Measurements from ENCODE around the gene NCKAP5L. TPM values are rescaled to one million over a fixed set of nuclear protein-coding genes. Genes with fewer than 3 reads are reported as not detected.

The NCKAP5L gene
- total RNA-seq, 1 experiment from 2014 or later: 13.3 TPM

DNA sequence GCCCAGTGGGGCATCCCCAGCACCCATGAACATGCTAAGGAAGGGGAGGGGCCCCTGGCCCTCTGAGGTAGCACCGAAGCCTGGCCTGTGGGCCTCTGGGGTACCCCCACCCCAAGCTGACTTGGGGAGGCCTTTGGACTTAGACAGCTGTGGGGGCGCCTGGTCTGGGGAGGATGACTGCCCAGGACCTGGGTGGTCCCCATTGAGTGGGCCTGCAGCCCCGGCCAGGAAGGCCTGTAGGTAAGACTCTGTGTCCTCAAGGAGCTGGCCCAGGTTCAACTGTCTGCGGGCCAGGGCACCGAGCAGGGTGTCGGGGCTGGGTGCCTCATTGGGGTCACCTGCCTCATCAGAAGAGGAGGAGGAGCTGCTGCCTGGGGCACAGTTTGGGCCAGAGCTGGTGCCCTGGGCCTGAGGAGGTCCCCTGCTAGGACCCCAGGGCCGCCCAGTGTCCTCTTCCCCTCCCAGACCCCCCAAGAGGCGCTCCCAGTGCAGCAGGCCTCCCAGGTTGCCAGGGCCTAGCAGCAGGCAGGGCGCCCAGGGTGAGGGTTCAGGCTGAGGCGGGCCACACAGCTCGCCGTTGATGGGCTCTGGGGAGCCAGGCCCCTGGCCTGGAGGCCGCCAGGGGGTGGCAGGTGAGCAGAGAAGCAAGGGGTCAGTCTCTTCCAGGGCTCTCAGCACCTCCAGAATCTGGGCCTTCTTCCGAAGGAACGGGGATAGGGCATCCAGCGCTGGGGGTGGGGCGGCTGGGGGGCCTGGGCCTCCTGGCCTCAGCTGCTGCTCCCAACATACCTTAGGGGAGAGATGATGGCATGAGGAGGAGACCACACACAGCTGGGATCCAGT, 31.4 kb downstream of the NCKAP5L start:
- ChIA-PET POLR2A (ENCODE audit: unreplicated experiment) (no interaction called here), CTCF (no interaction called here)
- DNase-seq (no peak), ATAC-seq (no peak)
- no peaks in the 10 kb centered on the region for H3K9me2 ChIP-seq (replicated peaks; ENCODE audit: low read length)
- no peaks in the 10 kb centered on the region for H3K4me1 ChIP-seq (ENCODE audit: insufficient read depth, low read length)
- H3K9me3 ChIP-seq (ENCODE audit: low read length): no peaks in the 10 kb centered on the region
- H2AFZ ChIP-seq (ENCODE audit: low read length): no peak overlapping the region
- H3K79me2 ChIP-seq (ENCODE audit: low read length): no peaks in the 10 kb centered on the region
- no peak for TF ChIP-seq CTCF (conservative IDR thresholded peaks at IDR 0.05; ENCODE audit: low read depth, low read length)
- TF ChIP-seq EZH2phosphoT487 (IDR thresholded peaks at IDR 0.05; ENCODE audit: borderline replicate concordance, low read length): no peak
- TF ChIP-seq EZH2 (IDR thresholded peaks at IDR 0.05; ENCODE audit: low read length, unreplicated experiment): no peak
- H4K20me1 ChIP-seq (ENCODE audit: low read length): no peaks in the 10 kb centered on the region
- H3F3A ChIP-seq (ENCODE audit: low read length, unreplicated experiment): no peaks in the 10 kb centered on the region
- H3K9ac ChIP-seq (ENCODE audit: low read length): no peak overlapping the region
- no peak overlapping the region for H3K27ac ChIP-seq (ENCODE audit: low read length)
- BruUV-seq (replicated peaks): no TSS peak
- intact Hi-C loops (cut with micrococcal nuclease): no loop called here
- no peaks in the 10 kb centered on the region for H3K27me3 ChIP-seq (ENCODE audit: low read length)
- no peaks in the 10 kb centered on the region for H3K36me3 ChIP-seq (ENCODE audit: low read depth, low read length)
- H3K4me2 ChIP-seq (ENCODE audit: low read length): no peak overlapping the region
- H3K4me3 ChIP-seq (ENCODE audit: low read length): no peak overlapping the region

DNA sequence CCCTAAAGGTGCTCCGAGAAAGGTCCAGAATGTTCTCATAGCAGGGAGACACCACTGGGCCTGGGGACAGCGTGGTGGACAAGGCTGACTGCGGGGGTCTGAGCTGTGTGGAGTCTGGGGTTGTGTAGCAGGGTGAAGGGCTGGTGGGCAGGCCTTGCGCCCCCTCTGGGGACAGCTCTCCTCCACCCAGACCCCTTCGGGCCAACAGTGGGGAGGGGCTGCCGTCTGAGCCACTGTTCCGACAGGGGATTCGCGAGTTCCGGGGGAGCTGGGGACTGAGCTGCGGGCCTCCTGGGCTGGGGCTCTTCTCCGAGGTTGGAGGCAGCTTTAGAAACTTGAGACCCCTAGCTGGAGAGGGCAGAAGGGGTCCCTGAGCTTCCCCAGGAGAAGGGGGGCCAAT, 32.1 kb downstream of the NCKAP5L start:
- intact Hi-C loops (cut with micrococcal nuclease): no loop called here
- no TSS peak for BruUV-seq (replicated peaks)
- TF ChIP-seq CTCF (conservative IDR thresholded peaks at IDR 0.05; ENCODE audit: low read depth, low read length) (no peak), EZH2 (IDR thresholded peaks at IDR 0.05; ENCODE audit: low read length, unreplicated experiment) (no peak), EZH2phosphoT487 (IDR thresholded peaks at IDR 0.05; ENCODE audit: borderline replicate concordance, low read length) (no peak)
- Histone ChIP-seq H3K4me2 (ENCODE audit: low read length) (no peak overlapping the region), H3K27me3 (ENCODE audit: low read length) (no peaks in the 10 kb centered on the region), H2AFZ (ENCODE audit: low read length) (no peak overlapping the region), H3K9me2 (replicated peaks; ENCODE audit: low read length) (no peaks in the 10 kb centered on the region), H3K9me3 (ENCODE audit: low read length) (no peaks in the 10 kb centered on the region), H3K27ac (ENCODE audit: low read length) (no peak overlapping the region), H3K4me1 (ENCODE audit: insufficient read depth, low read length) (no peaks in the 10 kb centered on the region), H3K4me3 (ENCODE audit: low read length) (no peak overlapping the region), H3F3A (ENCODE audit: low read length, unreplicated experiment) (no peaks in the 10 kb centered on the region), H3K9ac (ENCODE audit: low read length) (no peak overlapping the region), H3K36me3 (ENCODE audit: low read depth, low read length) (no peaks in the 10 kb centered on the region), H4K20me1 (ENCODE audit: low read length) (no peaks in the 10 kb centered on the region), H3K79me2 (ENCODE audit: low read length) (no peaks in the 10 kb centered on the region)
- ATAC-seq (no peak), DNase-seq (no peak)
- POLR2A ChIA-PET (ENCODE audit: unreplicated experiment): no interaction called here
- CTCF ChIA-PET: no interaction called here

GRCh38 chr12:49795654-49796105, 32.5 kb downstream of the NCKAP5L start:
- H3K4me3 ChIP-seq (ENCODE audit: low read length): no peak overlapping the region
- no peaks in the 10 kb centered on the region for H3K36me3 ChIP-seq (ENCODE audit: low read depth, low read length)
- no peak overlapping the region for H3K4me2 ChIP-seq (ENCODE audit: low read length)
- no peak overlapping the region for H3K27ac ChIP-seq (ENCODE audit: low read length)
- H3K9me2 ChIP-seq (replicated peaks; ENCODE audit: low read length): no peaks in the 10 kb centered on the region
- no peaks in the 10 kb centered on the region for H3F3A ChIP-seq (ENCODE audit: low read length, unreplicated experiment)
- BruUV-seq (replicated peaks): no TSS peak
- H3K27me3 ChIP-seq (ENCODE audit: low read length): no peaks in the 10 kb centered on the region
- intact Hi-C loops (cut with micrococcal nuclease): no loop called here
- no peak overlapping the region for H3K9ac ChIP-seq (ENCODE audit: low read length)
- H3K4me1 ChIP-seq (ENCODE audit: insufficient read depth, low read length): no peaks in the 10 kb centered on the region
- TF ChIP-seq EZH2 (IDR thresholded peaks at IDR 0.05; ENCODE audit: low read length, unreplicated experiment) (no peak), EZH2phosphoT487 (IDR thresholded peaks at IDR 0.05; ENCODE audit: borderline replicate concordance, low read length) (no peak), CTCF (conservative IDR thresholded peaks at IDR 0.05; ENCODE audit: low read depth, low read length) (no peak)
- H4K20me1 ChIP-seq (ENCODE audit: low read length): no peaks in the 10 kb centered on the region
- DNase-seq: no peak
- CTCF ChIA-PET: no interaction called here
- H3K9me3 ChIP-seq (ENCODE audit: low read length): no peaks in the 10 kb centered on the region
- no peaks in the 10 kb centered on the region for H3K79me2 ChIP-seq (ENCODE audit: low read length)
- POLR2A ChIA-PET (ENCODE audit: unreplicated experiment): no interaction called here
- ATAC-seq: no peak
- H2AFZ ChIP-seq (ENCODE audit: low read length): no peak overlapping the region
